OCI-LY1 (cell line): ENCODE results near the gene NTRK3.

Experiments
- EZH2 ChIP-seq: fragments of 200-600 bp; sonication (generic), shearing (Covaris generic); IDR thresholded peaks from 2 replicates; pipeline ENCODE4 v1.8.0; 2017; ENCODE audit warnings: borderline replicate concordance, mixed run types, mild to moderate bottlenecking, antibody characterized with exemption, low read length, moderate library complexity, mixed read lengths
- TF ChIP-seq, protein P1 (sequence below): fragments of 200-600 bp; sonication (generic), shearing (Covaris generic); IDR thresholded peaks from 2 replicates; pipeline ENCODE4 v1.5.1; 2017; ENCODE audit warnings: mild to moderate bottlenecking, antibody characterized with exemption, low read length, moderate library complexity, mixed read lengths

DNA sequence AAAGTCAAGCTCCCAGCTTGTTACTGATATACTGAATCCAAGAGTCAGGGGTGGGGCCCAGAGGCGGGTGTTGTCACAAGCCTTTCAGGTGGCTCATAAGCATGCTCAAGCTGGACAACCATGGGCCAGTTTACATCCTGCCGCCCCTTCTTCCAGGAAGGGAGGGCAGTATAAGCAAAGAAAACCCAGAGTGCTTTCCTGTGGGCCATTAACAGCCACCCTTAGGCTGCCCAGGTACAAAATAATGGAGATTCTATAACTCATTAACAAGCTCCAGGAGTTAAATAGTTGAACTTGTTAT is 183.2 kb downstream of the NTRK3 start:
- TF ChIP-seq, protein P1, sequence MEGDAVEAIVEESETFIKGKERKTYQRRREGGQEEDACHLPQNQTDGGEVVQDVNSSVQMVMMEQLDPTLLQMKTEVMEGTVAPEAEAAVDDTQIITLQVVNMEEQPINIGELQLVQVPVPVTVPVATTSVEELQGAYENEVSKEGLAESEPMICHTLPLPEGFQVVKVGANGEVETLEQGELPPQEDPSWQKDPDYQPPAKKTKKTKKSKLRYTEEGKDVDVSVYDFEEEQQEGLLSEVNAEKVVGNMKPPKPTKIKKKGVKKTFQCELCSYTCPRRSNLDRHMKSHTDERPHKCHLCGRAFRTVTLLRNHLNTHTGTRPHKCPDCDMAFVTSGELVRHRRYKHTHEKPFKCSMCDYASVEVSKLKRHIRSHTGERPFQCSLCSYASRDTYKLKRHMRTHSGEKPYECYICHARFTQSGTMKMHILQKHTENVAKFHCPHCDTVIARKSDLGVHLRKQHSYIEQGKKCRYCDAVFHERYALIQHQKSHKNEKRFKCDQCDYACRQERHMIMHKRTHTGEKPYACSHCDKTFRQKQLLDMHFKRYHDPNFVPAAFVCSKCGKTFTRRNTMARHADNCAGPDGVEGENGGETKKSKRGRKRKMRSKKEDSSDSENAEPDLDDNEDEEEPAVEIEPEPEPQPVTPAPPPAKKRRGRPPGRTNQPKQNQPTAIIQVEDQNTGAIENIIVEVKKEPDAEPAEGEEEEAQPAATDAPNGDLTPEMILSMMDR, result no peak
- no peak for TF ChIP-seq EZH2
